Effector CD8-positive, alpha-beta T cell (primary cell): ENCODE data around the gene DIPK1A.

Experiments used
- DNase-seq: peaks from one replicate; lab custom pipeline; 2025; lab: John Stamatoyannopoulos, UW

The DIPK1A gene

DNA sequence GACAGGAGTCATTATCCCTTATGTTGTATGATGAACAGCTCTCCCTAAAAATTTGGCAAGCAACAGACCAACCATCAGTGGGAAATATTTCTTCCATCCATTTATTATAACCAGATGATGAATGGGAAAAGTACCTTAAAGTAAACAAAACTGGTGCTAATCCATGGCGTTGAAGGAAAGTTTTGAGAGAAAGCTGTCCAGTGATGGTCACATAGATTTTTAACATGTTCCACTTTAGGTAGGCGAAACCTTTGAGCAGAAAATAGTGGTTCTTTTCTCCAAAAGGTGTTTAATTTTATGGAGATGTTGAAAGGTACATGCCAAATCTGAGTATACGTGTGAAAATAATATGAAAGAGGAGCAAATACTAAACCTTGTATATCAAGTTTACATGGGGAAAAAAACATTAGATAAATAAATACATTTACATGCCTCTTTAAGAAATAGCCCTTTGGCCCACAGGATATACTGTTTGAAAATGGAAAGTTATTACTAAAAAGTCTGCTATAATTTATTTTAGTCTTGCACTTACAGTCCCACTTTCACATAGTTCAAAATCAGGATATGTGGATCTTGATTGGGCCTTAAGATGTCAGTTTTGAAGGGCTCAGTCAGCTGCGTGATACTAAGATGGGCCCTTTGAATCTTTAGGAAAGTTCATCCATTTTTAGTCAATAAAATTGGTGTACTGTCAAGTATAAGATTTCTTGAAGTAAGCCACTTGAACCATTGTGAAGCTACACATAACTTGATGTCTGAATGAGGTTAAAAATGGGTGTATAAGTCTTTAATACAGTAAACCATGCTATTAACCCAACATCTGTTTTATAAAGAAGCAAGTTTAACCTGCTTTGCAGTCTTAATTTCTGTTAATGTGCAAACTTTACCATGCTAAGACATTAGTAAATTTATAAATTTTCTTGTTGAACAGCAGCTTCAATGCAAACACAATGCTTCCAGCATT is 118.9 kb downstream of the DIPK1A start:
- no peak for DNase-seq

DNA sequence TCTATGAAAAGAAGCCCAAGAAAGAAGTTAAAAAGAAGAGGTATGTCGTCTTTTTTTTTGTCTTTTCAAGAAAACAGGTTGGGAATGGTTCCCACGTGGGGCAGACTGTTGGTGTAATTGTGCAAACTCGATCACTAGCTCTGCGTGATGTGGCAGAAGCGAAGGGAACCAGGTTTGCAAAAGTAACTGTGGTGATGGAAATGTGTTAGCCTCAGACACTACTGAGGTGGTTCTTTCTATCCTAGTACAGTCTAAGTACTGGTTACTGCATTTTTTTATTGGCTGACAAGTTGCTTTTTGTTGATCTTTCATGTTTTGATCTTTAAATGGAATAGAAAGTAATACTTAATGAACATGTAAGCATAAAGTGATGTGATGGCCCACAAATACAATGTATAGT is 120.7 kb downstream of the DIPK1A start:
- DNase-seq: no peak

GRCh38 chr1:92839442-92839841 is 121.8 kb downstream of the DIPK1A start:
- no peak for DNase-seq

DNA sequence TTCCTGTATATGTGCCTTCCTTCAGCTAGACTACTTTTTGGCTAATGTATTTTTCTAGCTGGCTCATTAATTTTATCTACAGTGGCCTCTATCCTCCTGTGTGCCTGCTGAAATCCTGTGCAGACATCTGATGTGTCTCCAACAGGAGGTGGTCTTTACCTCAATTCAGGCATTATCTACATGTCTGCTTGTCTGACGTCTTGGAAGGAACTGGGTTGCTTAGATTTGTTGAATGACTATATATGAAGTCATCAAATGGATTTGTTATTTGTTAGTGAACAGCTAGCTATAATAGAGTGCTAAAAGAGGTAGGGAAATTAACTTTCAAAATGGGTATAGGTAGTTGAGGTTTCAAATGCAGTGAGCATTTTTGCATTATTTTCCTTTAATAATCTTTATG is 122.7 kb downstream of the DIPK1A start:
- no peak for DNase-seq

DNA sequence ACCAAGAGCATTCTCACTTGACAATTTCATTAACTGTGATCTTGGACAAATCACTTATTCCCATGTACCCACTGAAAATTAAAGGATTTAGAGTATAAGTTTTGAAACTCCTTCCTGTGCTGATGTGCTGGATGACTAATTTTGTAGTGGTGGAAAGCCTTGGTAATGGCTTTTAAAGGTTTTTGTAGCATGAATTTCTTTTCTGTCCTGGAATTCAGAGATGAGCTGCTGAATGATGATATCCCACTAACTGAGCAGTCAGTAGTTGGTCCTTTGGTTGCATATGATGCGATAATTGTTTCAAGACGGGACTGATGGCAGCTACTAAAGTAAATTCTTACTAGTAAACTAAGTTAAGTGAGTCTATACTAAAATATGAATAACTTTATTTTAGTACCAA is 124.2 kb downstream of the DIPK1A start:
- no peak for DNase-seq

- DNase-seq: no peak
Measured at GRCh38 chr1:92834617-92835016, 126.6 kb downstream of the DIPK1A start.

DNA sequence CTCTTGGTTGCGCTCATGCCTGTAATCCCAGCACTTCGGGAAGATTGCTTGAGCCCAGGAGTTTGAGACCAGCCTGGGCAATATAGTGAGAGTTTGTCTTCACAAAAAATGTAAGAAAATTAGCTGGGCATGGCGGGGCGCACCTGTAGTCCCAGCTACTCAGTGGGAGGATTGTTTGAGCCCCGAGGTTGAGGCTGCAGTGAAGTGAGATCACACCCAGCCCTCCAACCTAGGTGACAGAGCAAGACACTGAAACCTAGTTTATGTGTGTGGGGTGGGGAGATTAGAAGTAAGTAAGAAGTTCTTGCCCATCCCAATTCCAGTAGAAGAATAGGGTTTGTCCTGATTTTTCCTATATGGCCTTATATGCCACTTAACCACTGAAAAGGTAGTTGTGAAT is 127.4 kb downstream of the DIPK1A start:
- DNase-seq: no peak

- DNase-seq: no peak
Measured at GRCh38 chr1:92832537-92833114, 128.6 kb downstream of the DIPK1A start.

GRCh38 chr1:92831762-92832536 is 129.3 kb downstream of the DIPK1A start, which contains the start of gene RPL5:
TSS of gene RPL5 (plus strand) at chr1:92832040. CDS start at chr1:92832115, 75 bp downstream.
- DNase-seq: peak; percentile 97

DNA sequence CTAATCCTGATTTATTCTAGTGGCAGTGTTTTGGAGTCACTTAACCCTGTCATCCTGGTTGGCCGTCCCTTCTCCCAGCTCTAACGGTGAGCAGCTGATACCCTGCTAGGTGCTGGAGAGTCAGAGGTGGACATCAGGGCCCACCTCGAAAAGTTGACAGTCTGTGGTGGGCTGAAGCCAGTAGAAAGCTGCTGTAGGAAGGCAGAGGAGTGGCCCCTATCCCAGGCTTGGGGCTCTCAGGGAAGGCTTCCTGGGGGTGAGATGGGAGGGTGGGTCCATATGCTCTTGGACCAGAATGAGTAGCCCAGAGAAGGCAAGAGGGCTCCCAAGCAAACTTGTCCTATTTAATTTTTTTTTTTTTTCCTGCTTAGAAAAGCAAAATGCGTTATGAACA is 129.9 kb downstream of the DIPK1A start:
- no peak for DNase-seq

DNA sequence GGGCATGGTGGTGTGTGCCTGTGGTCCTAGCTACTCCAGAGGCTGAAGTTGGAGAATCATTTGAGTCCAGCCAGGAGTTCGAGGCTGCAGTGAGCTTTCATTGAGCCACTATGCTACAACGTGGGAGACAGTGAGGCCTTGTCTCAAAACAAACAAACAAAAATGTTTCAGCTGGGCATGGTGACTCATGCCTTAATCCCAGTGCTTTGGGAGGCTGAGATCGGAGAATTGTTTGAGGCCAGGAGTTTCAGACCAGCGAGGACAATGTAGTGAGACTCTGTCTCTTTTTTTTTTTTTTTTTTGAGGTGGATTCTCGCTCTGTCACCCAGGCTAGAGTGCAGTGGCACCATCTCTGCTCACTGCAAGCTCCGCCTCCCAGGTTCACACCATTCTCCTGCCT is 134.5 kb downstream of the DIPK1A start:
- no peak for DNase-seq

DNA sequence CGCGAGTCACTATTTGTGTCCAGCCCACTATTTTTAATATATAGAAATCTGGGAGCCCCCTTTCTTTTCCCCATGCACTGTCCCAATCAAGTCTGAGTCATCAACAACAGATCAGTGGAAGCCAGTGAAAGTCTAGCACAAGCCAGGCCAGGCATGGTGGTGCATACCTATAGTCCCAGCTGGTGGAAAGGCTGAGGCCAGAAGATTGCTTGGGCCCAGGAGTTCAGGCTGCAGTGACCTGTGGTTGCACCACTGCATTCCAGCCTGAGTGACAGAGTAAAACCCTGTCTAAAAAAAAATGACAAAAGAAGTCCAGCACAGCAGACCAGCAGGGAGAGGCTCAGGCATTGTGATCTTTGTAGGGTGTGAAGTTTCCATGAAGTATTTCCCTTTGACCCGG is 138.4 kb downstream of the DIPK1A start:
- no peak for DNase-seq

DNA sequence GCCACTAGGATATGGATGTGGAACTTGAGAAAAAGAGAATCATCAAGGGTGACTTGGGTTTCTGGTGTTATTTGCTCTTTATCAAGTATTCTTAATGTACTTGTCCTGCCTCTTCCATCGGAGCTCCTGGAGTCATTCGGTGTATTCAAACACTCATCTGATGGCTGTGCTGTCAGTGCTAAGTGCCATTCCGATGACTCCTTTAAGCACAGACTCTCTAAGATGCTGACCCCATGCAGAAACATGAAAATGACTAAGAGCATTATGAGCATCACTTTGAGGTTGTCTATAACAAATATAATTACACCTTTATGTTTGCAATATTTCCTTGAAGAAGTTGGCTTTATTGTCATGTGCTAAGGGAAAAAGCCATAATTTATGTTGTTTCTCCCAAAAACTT is 140.7 kb downstream of the DIPK1A start:
- no peak for DNase-seq

- no peak for DNase-seq
Measured at GRCh38 chr1:92820024-92820423, 141.2 kb downstream of the DIPK1A start.

DNA sequence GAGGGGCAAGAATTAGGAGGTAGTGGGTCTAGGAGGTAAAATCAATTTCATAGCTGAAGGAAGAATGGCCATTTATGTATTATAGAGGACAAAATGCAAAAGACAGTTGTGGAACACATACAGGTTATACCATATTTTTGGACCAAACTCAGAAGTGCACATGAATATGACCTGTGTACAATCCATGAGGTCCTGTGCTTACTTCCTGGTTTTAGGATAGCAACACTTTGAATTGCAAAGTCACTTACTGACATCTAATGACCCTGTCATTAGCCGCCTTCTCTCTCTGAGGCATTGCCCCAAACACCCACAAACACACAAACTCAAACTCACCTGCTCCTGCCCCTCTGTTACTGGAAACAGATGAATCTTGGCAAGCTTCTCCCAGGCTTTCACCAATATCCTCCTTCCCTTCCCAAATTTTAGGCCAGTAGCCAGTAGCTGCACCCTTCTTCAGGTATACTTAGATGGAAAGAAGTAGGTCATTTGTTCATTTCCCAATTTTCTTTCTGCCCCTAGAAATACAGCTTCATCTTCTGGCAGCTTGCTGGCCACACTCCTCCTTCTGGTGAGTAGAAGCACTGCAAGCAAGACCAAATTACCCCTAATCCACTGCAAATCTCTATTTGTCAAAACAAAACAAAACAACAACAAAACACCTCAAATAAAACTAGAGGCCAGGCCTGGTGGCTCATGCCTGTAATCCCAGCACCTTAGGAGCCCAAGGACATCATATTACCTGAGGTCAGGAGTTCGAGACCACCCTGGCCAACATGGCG is 143.1 kb downstream of the DIPK1A start:
- no peak for DNase-seq

DNA sequence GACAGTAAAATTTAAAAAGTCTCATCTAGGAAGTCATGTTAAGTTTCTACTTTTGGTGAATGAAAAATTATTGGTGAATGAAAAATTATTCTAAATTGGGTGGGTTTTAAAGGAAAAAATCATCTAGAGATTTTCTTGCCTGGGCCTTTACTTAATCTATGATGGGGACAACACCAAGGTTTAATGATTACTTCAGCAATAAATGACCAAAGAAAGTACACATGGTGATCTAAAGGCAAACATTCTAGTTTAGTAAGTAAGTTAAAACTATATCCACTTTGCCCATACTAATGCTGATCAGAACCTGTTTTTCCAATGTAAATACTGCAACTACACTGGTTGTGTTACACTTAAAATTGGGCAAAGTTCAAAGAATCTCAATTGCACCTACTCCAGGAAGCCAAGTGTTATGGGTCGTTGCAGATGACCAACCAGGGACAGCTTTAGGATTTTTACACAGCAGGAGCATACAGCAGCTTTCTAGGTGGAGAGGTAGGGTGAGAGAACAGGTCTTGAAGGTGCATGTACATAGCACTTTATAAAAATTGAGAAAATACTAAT is 144.0 kb downstream of the DIPK1A start:
- DNase-seq: no peak

DNA sequence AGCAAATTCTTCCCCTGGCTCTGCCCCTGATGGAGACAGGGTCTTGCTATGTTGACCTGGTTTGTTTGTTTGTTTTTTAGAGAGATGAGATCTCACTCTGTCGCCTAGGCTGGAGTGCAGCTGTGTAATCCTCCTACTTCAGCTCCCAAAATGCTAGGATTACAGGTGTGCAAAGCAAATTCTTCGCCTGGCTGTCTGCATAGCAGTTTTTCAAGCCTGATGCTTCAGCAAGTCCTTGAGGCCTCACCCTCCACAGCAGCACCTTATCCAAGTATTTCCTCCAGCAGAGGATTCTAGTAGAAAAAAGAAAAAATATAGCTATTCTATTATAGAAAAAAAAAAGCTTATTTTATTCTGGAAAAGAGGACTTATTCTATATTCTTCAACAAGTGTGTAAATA is 144.5 kb downstream of the DIPK1A start:
- no peak for DNase-seq

DNA sequence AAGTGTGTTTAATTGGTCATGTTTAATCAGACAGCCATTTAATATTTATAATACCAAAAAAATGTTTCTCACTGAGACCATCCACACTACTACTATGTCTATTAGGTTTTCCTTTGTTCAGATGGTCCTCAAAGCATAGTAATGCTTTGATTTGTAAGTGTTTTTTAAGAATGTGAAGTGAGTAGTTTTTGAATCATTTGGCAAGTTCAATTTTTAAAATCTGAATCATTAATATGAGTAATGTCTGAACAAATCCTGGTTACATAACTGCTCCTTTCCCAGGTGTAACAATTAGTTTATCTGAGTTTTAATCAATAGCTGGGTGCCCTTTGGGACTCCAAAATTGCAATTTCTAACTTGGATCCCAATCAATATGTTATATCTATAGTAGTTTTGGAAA is 152.9 kb downstream of the DIPK1A start:
- DNase-seq: no peak

DNA sequence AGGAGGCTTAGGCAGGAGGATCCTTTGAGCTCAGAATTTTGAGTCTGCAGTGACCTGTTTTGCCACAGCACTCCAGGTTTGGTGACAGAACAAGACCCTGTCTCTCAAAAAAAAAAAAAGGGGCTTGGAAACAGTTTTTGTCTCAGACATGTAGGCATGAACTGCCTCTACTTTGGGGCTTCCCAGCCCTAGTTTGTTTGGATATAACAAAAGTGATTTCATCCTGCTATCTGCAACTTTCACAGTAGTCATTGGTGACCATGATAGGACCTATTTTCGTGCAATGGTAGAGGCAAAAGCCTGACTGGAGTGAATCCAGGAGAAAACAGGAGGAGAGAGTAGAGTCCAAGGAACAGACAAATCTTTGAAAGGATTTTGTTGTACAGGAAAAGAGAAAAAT is 156.0 kb downstream of the DIPK1A start:
- DNase-seq: no peak

GRCh38 chr1:92804721-92805201 is 156.5 kb downstream of the DIPK1A start:
- no peak for DNase-seq

GRCh38 chr1:92803140-92803887 is 157.9 kb downstream of the DIPK1A start:
- DNase-seq: no peak
